HFF-Myc (cell line): ENCODE measurements around the gene EVX2.

Experiments used
- DNase-seq: peaks from one replicate; pipeline ENCODE4 v3.0.0-alpha.2; 2011; ENCODE audit warnings: low read depth; ENCODE audit errors: extremely low read depth
- H3K4me3 ChIP-seq: replicated peaks from 2 replicates; pipeline ENCODE4 v1.5.1; 2011; ENCODE audit warnings: low read depth, mild to moderate bottlenecking, control low read depth, low read length
- CTCF ChIP-seq: IDR thresholded peaks from 2 replicates; pipeline ENCODE4 v1.5.1; 2012; ENCODE audit warnings: mild to moderate bottlenecking, low read depth, low read length, control low read depth; ENCODE audit errors: missing control alignments

Gene EVX2

GRCh38 chr2:176124947-176125771, 41.4 kb upstream of the EVX2 start:
- DNase-seq: no peak
- no peak for TF ChIP-seq CTCF
- no peak overlapping the region for H3K4me3 ChIP-seq

DNA sequence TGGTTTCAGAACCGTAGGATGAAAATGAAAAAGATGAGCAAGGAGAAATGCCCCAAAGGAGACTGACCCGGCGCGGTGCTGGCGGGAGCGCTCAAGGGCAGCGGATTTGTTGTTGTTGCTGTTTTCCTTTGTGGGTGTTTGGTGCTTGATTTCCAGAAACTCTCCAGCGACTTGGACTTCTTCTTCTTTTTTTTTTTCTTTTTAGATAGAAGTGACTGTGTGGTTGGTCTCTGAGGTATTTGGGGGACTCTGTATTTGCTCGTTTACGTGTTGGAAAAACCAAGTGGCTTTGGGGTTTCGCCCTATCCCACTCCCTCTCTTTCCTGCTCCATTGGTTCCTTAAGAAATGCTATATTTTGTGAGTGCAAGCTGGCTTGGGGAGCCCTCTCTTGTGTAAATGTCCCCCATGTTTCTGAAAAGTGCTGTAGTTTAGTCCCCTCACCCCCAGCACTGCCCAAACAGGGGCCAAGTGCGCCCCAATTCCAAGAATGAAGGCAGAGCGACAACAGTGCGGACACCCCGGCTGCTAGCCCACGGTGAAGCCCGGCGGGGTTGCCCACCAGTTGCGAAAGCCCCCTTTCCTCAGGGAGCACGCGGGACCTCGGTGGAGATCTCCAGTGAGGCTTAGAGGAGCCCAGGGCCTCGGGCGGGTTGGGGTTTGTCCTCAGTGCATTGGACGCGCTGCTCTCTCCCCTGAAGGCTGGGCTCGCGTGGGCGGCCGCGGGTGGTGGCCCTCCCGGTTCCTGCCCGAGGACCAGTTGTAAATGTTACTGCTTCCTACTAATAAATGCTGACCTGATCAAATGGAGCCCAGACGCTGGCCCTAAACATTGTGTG, 40.6 kb upstream of the EVX2 start:
- DNase-seq: no peak
- H3K4me3 ChIP-seq: no peak overlapping the region
- TF ChIP-seq CTCF: no peak

DNA sequence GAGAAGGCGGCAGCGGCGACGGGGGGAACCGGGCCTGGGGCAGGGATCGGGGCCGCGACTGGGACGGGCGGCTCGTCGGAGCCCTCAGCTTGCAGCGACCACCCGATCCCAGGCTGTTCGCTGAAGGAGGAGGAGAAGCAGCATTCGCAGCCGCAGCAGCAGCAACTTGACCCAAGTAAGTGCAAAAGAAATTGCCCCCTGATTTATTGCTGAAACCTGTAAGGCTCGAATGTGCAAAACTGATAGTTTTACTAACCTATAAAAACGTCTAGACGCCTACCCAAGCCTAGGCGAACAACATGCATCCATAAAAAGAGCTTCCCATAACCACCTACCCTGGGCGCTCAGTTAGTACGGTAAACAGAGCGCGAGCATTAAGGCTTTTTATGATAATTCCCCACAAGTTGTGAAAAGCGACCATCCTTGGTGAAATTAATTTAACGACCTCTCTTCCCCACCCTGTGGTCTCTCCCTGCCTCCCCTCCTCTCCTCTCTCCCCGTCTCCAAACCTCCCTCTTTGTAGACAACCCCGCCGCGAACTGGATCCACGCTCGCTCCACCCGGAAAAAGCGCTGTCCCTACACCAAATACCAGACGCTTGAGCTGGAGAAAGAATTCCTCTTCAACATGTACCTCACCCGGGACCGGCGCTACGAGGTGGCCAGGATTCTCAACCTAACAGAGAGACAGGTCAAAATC, 39.8 kb upstream of the EVX2 start:
- DNase-seq: no peak
- no peak for TF ChIP-seq CTCF
- no peak overlapping the region for H3K4me3 ChIP-seq

DNA sequence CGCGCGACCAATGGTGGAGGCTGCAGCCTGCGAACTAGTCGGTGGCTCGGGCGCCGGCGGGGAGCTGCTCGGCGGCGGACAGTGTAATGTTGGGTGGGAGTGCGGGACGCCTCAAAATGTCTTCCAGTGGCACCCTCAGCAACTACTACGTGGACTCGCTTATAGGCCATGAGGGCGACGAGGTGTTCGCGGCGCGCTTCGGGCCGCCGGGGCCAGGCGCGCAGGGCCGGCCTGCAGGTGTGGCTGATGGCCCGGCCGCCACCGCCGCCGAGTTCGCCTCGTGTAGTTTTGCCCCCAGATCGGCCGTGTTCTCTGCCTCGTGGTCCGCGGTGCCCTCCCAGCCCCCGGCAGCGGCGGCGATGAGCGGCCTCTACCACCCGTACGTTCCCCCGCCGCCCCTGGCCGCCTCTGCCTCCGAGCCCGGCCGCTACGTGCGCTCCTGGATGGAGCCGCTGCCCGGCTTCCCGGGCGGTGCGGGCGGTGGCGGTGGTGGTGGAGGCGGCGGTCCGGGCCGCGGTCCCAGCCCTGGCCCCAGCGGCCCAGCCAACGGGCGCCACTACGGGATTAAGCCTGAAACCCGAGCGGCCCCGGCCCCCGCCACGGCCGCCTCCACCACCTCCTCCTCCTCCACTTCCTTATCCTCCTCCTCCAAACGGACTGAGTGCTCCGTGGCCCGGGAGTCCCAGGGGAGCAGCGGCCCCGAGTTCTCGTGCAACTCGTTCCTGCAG, 39.1 kb upstream of the EVX2 start, which contains the start of gene HOXD9:
HOXD9 (plus strand) TSS at position 37 of the 728 bp plus-strand sequence; CDS start at position 87, 50 bp downstream.
- no peak for TF ChIP-seq CTCF
- DNase-seq: no peak
- peak within 1 kb of the TSS; percentile 24 for H3K4me3 ChIP-seq

DNA sequence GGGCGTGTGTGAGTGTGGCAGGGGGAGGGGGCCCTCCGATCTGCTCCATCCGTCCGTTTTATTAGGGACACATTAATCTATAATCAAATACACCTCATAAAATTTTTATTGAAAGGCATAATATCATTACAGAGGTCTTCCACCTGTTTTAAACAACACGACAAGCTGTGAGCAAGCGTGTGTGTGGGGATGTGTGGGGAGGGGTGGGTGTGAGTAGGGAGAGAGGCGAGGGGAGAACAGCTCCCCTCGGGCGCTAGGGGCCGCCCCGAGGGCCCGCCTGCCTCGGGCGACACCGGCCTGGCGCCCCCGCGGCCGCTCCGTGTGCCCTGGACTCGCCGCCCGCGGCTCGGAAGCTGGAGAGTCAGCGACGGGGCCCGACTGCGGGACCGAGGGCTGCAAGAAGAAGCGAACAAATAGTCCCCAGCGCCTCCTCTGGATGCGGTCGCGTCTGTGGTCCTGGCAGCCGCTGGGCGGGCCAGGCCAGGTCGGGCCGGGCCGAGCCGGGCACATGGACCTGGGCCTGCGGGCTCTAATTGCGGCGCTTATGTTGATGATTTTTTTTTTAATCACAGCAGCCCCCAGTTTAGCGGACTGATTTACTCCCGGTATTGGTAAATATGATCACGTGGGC, 38.4 kb upstream of the EVX2 start:
- DNase-seq: no peak
- TF ChIP-seq CTCF: no peak
- H3K4me3 ChIP-seq: peak overlapping the region; percentile 24
